ENCODE data around the gene EGFLAM.
"Not testable (repeated sequence)": the region's sequence is repeated elsewhere in the genome, so short reads cannot be mapped to it uniquely, and the experiment has no call there.

The EGFLAM gene

GRCh38 chr5:38331831-38332230 is 73.5 kb downstream of the EGFLAM start:
- FAIRE-seq = no peak

DNA sequence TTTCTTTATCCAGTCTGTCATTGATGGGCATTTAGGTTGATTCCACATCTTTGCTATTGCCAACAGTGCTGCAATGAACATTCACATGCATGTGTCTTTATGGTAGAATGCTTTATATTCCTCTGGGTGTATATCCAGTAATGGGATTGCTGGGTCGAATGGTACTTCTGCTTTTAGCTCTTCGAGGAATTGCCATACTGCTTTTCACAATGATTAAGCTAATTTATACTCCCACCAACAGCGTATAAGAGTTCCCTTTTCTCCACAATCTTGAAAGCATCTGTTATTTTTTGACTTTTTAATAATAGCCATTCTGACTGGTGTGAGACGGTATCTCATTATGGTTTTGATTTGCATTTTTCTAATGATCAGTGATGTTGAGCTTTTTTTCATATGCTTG is 74.8 kb downstream of the EGFLAM start:
- not testable (repeated sequence) for FAIRE-seq

DNA sequence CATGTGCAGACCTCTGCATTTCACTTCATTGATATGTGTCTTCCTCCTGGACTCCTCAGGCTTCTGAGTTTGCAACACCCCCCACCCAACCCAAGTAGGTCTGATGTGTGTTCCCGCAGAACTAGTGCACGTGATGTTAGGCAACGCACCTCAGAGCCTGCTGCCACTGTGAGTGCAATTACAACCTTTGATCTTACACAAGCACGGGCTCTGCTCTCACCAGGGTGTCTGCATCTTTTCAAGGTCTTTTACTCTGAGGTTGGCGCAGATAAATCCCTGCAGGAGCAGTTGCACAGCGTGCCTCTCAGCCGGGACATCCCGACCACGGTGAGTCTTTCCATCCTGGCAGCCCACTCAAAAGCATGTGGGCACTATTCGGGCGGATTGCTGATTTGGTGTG is 80.1 kb downstream of the EGFLAM start:
- FAIRE-seq = no peak

DNA sequence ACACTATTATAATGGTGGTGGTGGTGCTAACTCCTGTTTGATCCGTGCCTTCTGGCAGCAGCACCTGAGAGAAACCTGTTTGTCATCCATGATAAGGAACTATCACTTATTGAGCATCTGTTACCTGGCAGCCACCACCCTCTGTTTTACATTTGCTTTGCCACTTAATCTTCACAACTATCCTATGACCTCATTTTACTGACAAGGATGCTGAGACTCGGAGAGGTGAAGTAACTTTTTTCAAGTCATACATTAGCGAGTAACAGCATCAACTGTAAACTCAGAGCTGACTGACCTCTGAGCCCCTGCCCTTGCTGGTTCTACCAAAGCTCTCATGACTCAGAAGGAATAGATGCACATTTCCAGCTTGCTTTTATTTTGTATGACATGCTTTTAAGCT is 81.1 kb downstream of the EGFLAM start:
- FAIRE-seq = no peak

- FAIRE-seq = no peak
Observed at GRCh38 chr5:38341056-38341455, 82.7 kb downstream of the EGFLAM start.

DNA sequence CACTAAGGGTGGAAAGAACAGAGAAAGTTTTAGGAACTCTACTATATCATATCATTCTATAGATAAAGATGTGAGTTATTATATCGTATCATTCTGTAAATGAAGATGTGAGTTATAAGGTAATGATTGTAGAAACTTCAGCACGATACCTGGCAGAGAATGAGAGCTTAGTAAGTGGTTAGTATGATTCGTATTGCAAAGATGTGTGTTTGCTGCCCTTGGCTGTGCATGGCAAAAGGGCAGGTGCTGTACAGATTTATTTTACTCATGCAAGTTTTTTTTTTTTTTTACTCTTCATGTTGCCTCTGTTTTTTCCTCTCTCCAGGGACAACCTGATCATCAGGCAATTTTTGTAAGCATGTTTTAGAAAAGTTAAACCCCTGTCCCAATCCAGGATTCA is 83.3 kb downstream of the EGFLAM start:
- no peak for FAIRE-seq

DNA sequence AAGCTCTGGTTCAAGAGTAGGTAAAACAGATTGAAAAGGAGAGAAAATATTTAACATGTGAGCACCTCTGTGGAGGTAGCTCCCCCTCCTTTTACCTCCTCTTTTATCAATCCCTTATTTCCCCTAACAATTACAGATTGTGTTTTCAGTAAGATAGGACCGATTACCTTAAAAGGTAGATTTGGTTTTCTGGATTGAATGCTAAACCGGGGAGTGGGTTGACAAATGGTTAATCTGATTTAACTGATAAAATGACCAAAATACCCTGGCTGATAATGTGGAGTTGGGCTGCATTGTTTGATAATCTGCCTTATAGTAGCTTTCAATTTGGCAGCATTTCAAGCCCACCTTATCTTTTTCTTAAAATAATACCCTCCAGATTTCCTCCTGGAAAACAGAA is 83.9 kb downstream of the EGFLAM start:
- no peak for FAIRE-seq

DNA sequence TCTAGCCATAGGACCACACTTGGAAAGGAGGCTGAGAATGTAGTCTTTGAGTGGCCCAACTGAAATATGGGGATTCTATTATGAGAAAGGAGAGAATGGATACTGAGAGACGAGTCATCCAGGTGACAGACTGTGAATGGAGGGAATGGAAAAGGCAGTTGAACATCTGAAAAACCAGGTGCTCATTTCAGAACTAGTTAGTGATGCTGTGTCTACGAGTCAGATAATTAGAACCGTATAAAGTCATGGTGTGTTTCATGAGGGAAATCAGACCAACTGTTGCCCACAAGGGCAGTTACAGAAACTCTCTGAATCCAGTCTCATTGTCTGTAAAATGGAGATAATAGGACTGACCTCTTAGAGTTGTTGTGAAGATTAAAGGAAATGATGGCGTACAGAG is 86.5 kb downstream of the EGFLAM start:
- FAIRE-seq = no peak

DNA sequence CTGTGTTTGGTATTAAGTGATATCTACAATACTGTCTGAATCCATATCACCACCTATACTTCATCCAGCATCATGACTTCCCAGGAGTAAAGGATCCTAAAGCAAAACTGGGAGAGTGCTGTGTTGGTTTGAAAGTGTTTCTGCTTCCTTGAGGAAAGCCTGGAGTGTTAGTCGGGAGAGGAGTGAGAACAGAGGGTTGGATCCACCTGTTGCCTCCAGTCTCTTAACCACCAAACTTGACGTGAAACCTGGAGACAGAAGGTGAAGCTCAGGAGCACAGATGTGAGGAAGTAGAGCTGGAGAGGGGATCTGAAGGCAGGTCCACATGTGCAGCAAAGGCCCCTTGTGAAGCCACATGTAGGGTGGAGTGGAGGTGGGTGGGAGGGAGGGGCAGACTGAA is 88.2 kb downstream of the EGFLAM start:
- no peak for FAIRE-seq

GRCh38 chr5:38347040-38347763 is 88.8 kb downstream of the EGFLAM start:
- no peak for FAIRE-seq

DNA sequence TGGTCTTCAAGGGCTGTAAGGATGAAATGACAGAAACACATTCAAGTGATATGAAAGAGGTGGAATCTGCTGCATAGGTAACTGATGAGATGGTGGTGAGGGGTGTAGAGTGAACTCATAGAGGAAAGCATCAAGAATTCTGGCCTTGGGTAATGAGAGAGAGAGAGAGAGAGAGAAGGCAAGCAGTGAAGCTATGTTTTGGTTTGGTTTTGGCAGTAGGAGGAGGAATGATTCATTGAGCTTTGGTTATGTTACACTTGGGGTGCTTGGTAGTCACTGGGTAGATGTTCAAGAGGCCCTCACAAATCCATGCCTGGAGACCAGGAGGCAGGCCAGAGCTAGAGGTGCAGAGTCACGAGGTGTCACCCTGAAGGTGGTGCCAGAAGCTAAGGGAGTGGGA is 89.5 kb downstream of the EGFLAM start:
- FAIRE-seq = no peak

GRCh38 chr5:38360323-38361061 is 102.1 kb downstream of the EGFLAM start:
- FAIRE-seq = no peak

DNA sequence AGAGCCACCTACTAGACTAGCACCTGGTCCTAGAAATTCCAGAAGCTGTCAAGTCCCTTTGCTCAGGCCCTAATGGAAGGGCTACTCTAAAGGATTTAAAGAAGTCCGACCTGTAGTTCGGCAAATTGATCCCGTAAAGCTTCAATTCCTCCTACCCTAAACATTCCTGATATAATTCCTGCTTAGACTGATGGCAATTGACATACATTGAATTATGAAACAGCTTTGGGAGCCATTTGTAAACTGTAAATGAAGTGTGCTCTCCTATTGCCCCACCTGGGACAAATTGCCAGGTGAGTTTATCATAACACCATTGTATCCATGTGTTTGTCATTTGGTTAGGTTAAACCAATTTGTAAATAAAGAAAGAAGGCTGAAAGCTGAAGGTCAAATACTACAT is 104.4 kb downstream of the EGFLAM start:
- FAIRE-seq = no peak

DNA sequence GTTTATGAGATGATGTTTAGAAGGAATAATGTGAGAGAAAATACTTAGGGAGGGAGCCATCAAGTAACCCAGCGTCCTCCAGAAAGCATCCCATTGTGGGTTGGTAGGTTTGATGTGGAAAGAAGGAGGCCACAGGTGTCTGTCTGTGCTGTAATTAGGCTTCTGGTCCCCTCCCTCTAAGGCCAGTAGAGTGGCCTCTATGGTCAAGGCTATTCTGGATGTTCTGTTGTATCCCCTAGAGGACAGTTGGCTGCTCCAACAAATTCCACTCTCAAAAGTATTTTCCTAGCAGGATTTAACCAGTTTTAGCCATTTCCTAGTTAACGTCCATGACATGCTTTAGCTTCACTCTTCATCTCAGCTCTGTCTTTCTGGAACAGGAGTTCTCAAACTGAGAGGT is 106.5 kb downstream of the EGFLAM start:
- no peak for FAIRE-seq

- FAIRE-seq = no peak
Observed at GRCh38 chr5:38367410-38367809, 109.1 kb downstream of the EGFLAM start.

DNA sequence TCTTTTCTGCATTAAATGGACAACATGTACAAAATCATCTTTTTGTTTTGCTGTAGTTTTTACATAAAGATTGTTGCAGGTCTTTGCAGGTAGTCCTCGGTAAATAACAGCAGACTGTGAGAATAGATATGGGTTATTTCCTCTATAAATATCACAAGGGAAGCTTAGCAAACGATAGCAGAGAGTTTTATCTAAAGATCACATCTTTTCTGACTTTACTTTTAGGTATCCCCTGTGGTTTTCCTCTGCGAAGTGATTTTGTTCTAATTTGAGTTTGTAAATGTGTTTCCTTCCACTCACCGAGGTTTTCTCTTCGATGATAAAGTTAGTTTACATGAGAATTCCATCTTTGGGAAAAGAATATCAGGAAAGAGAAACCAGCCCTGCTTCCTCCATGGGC is 109.6 kb downstream of the EGFLAM start:
- no peak for FAIRE-seq

DNA sequence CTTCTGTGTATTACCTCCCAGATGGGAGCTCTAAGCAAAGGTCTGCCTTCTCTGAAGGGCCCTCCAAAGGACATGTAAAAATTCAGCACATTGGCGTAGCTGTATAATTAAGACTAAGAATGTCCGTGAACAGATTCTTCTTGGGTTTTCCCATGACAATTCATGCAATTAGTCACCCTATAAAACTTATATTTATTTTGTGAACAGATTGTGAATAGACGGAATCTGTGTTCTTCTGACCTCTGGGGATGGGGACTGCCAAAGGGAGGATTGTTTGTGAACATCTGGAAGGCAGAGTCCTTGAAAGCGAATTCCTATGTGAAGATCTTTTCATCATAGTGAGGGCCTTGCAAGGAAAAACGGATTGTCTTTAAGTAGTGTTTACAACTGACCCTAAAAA is 111.3 kb downstream of the EGFLAM start:
- peak; percentile 98 for FAIRE-seq

DNA sequence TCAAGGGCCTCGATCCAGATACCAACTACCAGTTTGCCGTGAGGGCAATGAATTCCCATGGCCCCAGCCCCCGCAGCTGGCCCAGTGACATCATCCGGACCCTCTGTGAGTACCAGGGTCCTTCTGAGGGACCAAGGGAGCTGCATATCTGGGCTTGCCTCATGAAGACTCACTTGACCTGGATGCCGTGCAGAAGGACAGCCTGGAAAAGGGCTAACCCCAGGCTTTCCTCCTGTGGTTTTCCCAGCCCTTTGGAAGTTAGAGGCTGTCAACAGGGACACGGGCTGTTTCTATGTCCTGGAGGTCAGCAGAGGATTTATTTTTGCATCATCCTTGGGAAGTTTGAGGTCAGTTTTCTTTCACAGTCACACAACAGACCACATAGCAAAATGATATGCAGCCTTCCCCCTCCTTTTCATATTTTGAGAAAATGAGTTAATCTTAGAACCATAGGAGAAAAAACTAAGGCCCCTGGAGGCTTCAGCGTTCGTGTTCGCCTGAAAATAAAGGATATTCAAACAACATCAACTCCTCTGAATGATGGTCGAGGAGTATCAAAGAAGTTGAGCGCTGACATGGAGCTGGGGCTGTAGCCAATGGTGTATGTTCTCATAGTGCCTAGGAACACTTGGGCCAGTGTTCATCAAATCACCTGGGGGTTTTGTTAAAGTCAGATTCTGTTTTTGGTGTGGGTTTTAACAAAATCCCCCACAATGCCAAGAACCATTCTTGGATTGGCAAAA is 112.2 kb downstream of the EGFLAM start:
- FAIRE-seq = no peak

GRCh38 chr5:38371596-38371995 is 113.2 kb downstream of the EGFLAM start:
- no peak for FAIRE-seq

GRCh38 chr5:38373743-38374142 is 115.4 kb downstream of the EGFLAM start:
- FAIRE-seq = no peak

GRCh38 chr5:38375423-38375822 is 117.1 kb downstream of the EGFLAM start:
- FAIRE-seq = no peak

GRCh38 chr5:38376404-38376803 is 118.0 kb downstream of the EGFLAM start:
- no peak for FAIRE-seq

GRCh38 chr5:38378579-38378978 is 120.2 kb downstream of the EGFLAM start:
- FAIRE-seq = no peak
